Heart left ventricle (tissue), 16 donors: ENCODE measurements around the gene CMA1. TPM values are rescaled to one million over a fixed set of nuclear protein-coding genes. Genes with fewer than 3 reads are reported as not detected.
"Not testable (repeated sequence)": the region's sequence is repeated elsewhere in the genome, so short reads cannot be mapped to it uniquely, and the experiment has no call there.

Source experiments
- ATAC-seq, 4 donors: fragments of 200-7000 bp; cut with Tn5 transposase; one replicate each; pipeline ENCODE4 v1.9.1; 2020 to 2022; ENCODE audit warnings: moderate library complexity in 4 of 4, mild to moderate bottlenecking in 3 of 4, moderate number of reproducible peaks in 1 of 4
- DNase-seq, 5 donors: peaks; one replicate each; pipeline ENCODE4 v3.0.0-alpha.2; 2020
- H3K27ac ChIP-seq, 12 donors: fragments of 200-600 bp; sonication (generic) in 4 of 12; one replicate each; pipeline versions ENCODE4 v1.5.0 to v1.8.0; 2016 to 2022; ENCODE audit warnings: mild to moderate bottlenecking in 2 of 12
- H3K27me3 ChIP-seq, 9 donors: fragments of 200-600 bp; sonication (generic) in 2 of 9; one replicate each; pipeline versions ENCODE4 v1.5.1 to v1.8.0; 2016 to 2022; ENCODE audit warnings: mild to moderate bottlenecking in 3 of 9
- H3K36me3 ChIP-seq, 9 donors: fragments of 200-600 bp; sonication (generic) in 2 of 9; one replicate each; pipeline versions ENCODE4 v1.5.0 to v1.8.0; 2018 to 2022; ENCODE audit warnings: mild to moderate bottlenecking in 2 of 9
- H3K4me1 ChIP-seq, 12 donors: fragments of 200-600 bp; sonication (generic) in 4 of 12; one replicate each; pipeline versions ENCODE4 v1.5.0 to v1.8.0; 2016 to 2022; ENCODE audit warnings: mild to moderate bottlenecking in 3 of 12
- H3K4me3 ChIP-seq, 12 donors: fragments of 200-600 bp; sonication (generic) in 4 of 12; one replicate each; pipeline versions ENCODE4 v1.5.0 to v1.8.0; 2017 to 2022; ENCODE audit warnings: mild to moderate bottlenecking in 9 of 12, moderate library complexity in 4 of 12
- H3K9me3 ChIP-seq, 12 donors: fragments of 200-600 bp; sonication (generic) in 4 of 12; one replicate each; pipeline versions ENCODE4 v1.5.0 to v1.8.0; 2016 to 2022; ENCODE audit warnings: mild to moderate bottlenecking in 1 of 12
- POLR2A ChIP-seq, 2 donors: fragments of 450-650 bp; IDR thresholded peaks; one replicate each; pipeline ENCODE4 v1.6.1; 2017; ENCODE audit warnings: antibody characterized with exemption in 2 of 2, mild to moderate bottlenecking in 2 of 2, moderate library complexity in 2 of 2
- WGBS, 4 donors: extraction: QIAGEN DNeasy Blood & Tissue Kit in 2 of 4; methylation state at CpG; one replicate each; pipeline versions ENCODE4 v1.1.5 to v1.1.7; 2013 to 2018; 5-methylcytosine and 5-hydroxymethylcytosine counted together
- intact Hi-C, 10 donors: fragments of 100-400 bp; cut with DNase I; formaldehyde crosslinking; loops; one replicate each; pipeline versions ENCODE4 v1.11.1 to v1.14.2; 2022
- polyA plus RNA-seq, 2 donors: library from polyadenylated mRNA; stranded (reverse); fragments of 200-250 nt; gene quantifications; one replicate each; pipeline ENCODE4 v1.2.3, GENCODE V29; 2013
- total RNA-seq, 9 donors: library from RNA; depleted of rRNA in 2 of 9; stranded (reverse); fragments of >200 nt in 2 of 9; fragmentation: NEBNext Ultra II Directional in 3 of 9; extraction: Animal tissue kit (Norgen Biotek cat#: 25700) in 3 of 9; gene quantifications; one replicate each; pipeline versions ENCODE4 v1.1.0 to v1.2.4, GENCODE V29; 2016 to 2023
- TF ChIP-seq, protein P1 (sequence below), 12 donors: fragments of 200-600 bp; sonication (generic) in 4 of 12; IDR thresholded peaks; one replicate each; pipeline versions ENCODE4 v1.5.0 to v1.8.0; 2018 to 2022; ENCODE audit warnings: antibody characterized with exemption in 12 of 12, mild to moderate bottlenecking in 5 of 12
- donor health status: ischemic (EF 13 %, LVEDD 7.1; RV severe dilation, severe dysfunction).
- donor health status: healthy with polysubstance abuse.
- donor health status: DM: no; HTN: yes; CAD: no.
- donor health status: DM: no; HTN: no; CAD: no.
- donor health status: ischemic (EF 25% LVEDD 6.9; RV normal size, moderate dysfunction).
- donor health status: ischemic (EF 25% LVEDD 5.7; RV mildly dilated, moderate dysfunction).
- donor health status: healthy.
- donor health status: DM: yes; HTN: yes; CAD: no.
- donor health status: ischemic (EF 35%, LVEDD 5.7; RV mildly dilated, moderate dysfunction).
- donor health status: nonischemic (EF 11% LVEDD 7.7; RV severe dilation, severe dysfunction).
- donor health status: DM: yes; HTN: yes; CAD: no.
- donor health status: PGD.
- donor health status: ischemic (EF 29% LVEDD 5.4; RV normal size, mild dysfunction).
- donor health status: nonischemic (EF 23%, LVEDD 6.1; RV moderate dilation, normal function).

CMA1 gene
- total and polyA plus RNA-seq, 11 donors = 0.19 to 2.2 (median 0.52) TPM; not detected in 6

DNA sequence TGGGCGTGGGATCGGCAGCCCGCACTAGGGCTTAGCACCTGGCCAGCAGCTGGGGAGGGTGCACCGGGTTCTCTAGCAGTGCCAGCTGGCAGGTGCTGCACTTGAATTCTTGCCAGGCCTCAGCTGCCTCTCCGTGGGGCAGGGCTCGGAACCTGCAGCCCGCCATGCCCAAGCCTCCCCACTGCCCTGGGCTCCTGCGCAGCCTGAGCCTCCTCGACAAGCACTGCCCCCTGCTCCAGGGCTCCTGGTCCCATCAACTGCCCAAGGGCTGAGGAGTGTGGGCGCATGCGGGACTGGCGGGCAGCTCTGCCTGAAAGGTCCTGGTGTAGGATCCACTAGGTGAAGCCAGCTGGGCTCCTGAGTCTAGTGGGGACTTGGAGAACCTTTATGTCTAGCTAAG, 34.9 kb downstream of the CMA1 start:
- Histone ChIP-seq H3K4me3 (no peak overlapping the region), H3K27ac (no peak overlapping the region), H3K27me3 (no peaks in the 10 kb centered on the region), H3K9me3 (no peaks in the 10 kb centered on the region), H3K4me1 (no peaks in the 10 kb centered on the region), H3K36me3 (no peaks in the 10 kb centered on the region)
- intact Hi-C loops = no loop called here
- ATAC-seq (no peak), DNase-seq (no peak)
- TF ChIP-seq, protein P1, sequence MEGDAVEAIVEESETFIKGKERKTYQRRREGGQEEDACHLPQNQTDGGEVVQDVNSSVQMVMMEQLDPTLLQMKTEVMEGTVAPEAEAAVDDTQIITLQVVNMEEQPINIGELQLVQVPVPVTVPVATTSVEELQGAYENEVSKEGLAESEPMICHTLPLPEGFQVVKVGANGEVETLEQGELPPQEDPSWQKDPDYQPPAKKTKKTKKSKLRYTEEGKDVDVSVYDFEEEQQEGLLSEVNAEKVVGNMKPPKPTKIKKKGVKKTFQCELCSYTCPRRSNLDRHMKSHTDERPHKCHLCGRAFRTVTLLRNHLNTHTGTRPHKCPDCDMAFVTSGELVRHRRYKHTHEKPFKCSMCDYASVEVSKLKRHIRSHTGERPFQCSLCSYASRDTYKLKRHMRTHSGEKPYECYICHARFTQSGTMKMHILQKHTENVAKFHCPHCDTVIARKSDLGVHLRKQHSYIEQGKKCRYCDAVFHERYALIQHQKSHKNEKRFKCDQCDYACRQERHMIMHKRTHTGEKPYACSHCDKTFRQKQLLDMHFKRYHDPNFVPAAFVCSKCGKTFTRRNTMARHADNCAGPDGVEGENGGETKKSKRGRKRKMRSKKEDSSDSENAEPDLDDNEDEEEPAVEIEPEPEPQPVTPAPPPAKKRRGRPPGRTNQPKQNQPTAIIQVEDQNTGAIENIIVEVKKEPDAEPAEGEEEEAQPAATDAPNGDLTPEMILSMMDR (IDR thresholded peaks at IDR 0.05) = no peak
- TF ChIP-seq POLR2A (IDR thresholded peaks at IDR 0.05) = no peak
- 62 to 82% (median 71%) methylated on average over 7 to 12 of the region's 12 CpGs for WGBS, 4 donors

DNA sequence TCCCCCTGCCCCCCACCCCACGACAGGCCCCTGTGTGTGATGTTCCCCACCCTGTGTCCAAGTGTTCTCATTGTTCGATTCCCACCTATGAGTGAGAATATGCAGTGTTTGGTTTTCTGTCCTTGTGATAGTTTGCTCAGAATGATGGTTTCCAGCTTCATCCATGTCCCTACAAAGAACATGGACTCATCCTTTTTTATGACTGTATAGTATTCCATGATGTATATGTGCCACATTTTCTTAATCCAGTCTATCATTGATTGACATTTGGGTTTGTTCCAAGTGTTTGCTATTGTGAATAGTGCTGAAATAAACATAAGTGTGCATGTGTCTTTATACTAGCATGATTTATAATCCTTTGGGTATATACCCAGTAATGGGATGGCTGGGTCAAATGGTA, 37.6 kb downstream of the CMA1 start:
- H3K4me3 ChIP-seq, H3K27ac ChIP-seq, H3K9me3 ChIP-seq, H3K4me1 ChIP-seq, H3K27me3 ChIP-seq, intact Hi-C loops, ATAC-seq, H3K36me3 ChIP-seq, DNase-seq: not testable (repeated sequence)
- 80 to 95% (median 85%) methylated on average over 2 of the region's 2 CpGs for WGBS, 4 donors

DNA sequence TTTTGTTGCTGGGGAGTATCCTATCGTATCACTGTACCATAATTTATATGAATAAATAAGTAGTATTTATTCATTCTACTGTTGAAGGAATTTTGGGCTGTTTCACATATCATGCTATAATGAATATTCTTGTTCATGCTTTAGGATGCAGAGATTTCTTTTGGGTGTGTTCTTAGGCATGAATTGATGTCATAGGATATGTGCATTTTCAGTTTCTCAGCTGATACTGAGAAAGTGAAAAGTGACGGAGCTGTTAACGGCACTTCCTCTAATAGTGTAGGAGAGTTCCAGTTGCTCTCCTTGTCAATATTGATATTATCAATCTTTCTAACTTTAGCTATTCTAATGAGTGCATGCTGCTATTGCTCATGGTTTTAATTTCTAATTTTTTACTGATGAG, 42.3 kb downstream of the CMA1 start:
- Histone ChIP-seq H3K36me3 (no peaks in the 10 kb centered on the region), H3K4me3 (no peak overlapping the region), H3K9me3 (no peaks in the 10 kb centered on the region), H3K27ac (no peak overlapping the region), H3K4me1 (no peaks in the 10 kb centered on the region), H3K27me3 (no peaks in the 10 kb centered on the region)
- intact Hi-C loops = no loop called here
- ATAC-seq = no peak
- TF ChIP-seq, protein P1 (IDR thresholded peaks at IDR 0.05) = no peak
- TF ChIP-seq POLR2A (IDR thresholded peaks at IDR 0.05) = no peak
- WGBS, 4 donors = 88 to 93% (median 91%) methylated on average over 3 of the region's 3 CpGs
- no peak for DNase-seq

DNA sequence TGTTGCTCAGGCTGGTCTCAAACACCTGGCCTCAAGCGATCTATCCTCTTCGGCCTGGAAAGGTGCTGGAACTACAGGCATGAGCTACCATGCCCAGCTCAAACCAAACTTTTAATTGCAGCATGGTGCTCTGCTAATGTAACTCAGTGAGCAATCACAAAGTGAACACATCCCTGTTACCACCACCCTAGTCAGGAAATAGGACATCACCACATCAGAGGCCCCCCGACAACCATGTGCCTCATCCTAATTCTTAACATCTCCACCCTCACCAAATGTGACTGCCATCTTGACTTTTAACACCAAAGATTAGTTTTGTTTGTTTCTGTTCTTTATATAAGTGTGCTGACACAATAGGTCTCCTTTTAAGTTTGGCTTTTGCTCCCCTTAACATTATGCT, 42.7 kb downstream of the CMA1 start:
- no peak for ATAC-seq
- Histone ChIP-seq H3K9me3 (no peaks in the 10 kb centered on the region), H3K36me3 (no peaks in the 10 kb centered on the region), H3K4me3 (no peak overlapping the region), H3K27me3 (no peaks in the 10 kb centered on the region), H3K27ac (no peak overlapping the region), H3K4me1 (no peaks in the 10 kb centered on the region)
- TF ChIP-seq, protein P1 (IDR thresholded peaks at IDR 0.05) = no peak
- no peak for TF ChIP-seq POLR2A (IDR thresholded peaks at IDR 0.05)
- no peak for DNase-seq
- intact Hi-C loops = no loop called here
- WGBS, 4 donors = 92 to 96% (median 95%) methylated on average over 3 of the region's 3 CpGs
